GM18867 (cell line): ENCODE data around the gene NXPH1.

Experiments used
- ATAC-seq: cut with Tn5 transposase; IDR thresholded peaks from one replicate; pipeline ENCODE4 v1.9.1; 2021; ENCODE audit warnings: mild to moderate bottlenecking, moderate library complexity; ENCODE audit not compliant: unreplicated experiment

The NXPH1 gene

DNA sequence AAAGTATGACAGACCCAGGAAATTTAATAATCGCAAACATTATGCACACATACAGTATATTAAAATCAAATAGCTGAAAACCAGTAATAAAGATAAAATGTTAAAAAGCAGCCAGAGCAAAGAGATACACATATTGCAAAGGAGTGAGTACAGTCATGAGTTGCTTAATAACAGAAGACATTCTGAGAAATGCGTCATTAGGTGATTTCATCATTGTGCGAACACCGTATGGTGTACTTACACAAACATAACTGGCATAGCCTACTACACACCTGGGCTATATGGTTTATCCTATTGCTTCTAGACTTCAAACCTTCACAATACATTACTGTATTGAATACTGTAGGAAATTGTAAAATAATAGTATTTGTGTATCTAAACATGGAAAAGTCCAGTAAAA lies 367.6 kb downstream of the NXPH1 start:
- no peak for ATAC-seq
